ENCODE data around the gene GOLGA8B.
"Not testable (repeated sequence)": the region's sequence is repeated elsewhere in the genome, so short reads cannot be mapped to it uniquely, and the experiment has no call there.

- TF ChIP-seq CTCF, EP300, POLR2A, POLR2AphosphoS5 (IDR thresholded peaks at IDR 0.05): not testable (repeated sequence)
Measured at GRCh38 chr15:34550129-34550528, 33.3 kb downstream of the GOLGA8B start.

Measured in suprapubic skin (tissue), 4 donors.